HepG2 (cell line): ENCODE measurements around the gene DNAJC21. TPM values are rescaled to one million over a fixed set of nuclear protein-coding genes. Genes with fewer than 3 reads are reported as not detected.

Experiments
- ARID5B ChIP-seq: IDR thresholded peaks from 2 replicates; pipeline ENCODE4 v1.4.0; 2020; ENCODE audit warnings: mild to moderate bottlenecking, missing genetic modification reagents
- ATF4 ChIP-seq, 2 experiments: fragments of 450-650 bp in 1 of 2; sonication (generic) in 1 of 2; formaldehyde crosslinking; IDR thresholded peaks; 2 replicates each; pipeline versions ENCODE4 v1.5.0 to v1.8.0; 2020 to 2022; ENCODE audit warnings: mild to moderate bottlenecking in 1 of 2, missing genetic modification reagents in 1 of 2
- ATF5 ChIP-seq: sonication (generic); formaldehyde crosslinking; IDR thresholded peaks from 2 replicates; pipeline ENCODE4 v1.4.0; 2020; ENCODE audit warnings: mild to moderate bottlenecking, low read depth, missing genetic modification reagents
- GABPB1 ChIP-seq: IDR thresholded peaks from 2 replicates; pipeline ENCODE4 v1.6.1; 2016; ENCODE audit warnings: mild to moderate bottlenecking, missing genetic modification reagents, moderate library complexity, missing compliant biosample characterization
- GATAD2A ChIP-seq: IDR thresholded peaks from 2 replicates; pipeline ENCODE4 v1.6.1; 2016
- JUN ChIP-seq: sonication (generic); formaldehyde crosslinking; IDR thresholded peaks from 2 replicates; pipeline ENCODE4 v1.4.0; 2020; ENCODE audit warnings: mild to moderate bottlenecking, missing genetic modification reagents
- NR0B2 ChIP-seq: sonication (generic); formaldehyde crosslinking; IDR thresholded peaks from 2 replicates; pipeline ENCODE4 v1.4.0; 2020; ENCODE audit warnings: mild to moderate bottlenecking, missing genetic modification reagents
- PCBP1 ChIP-seq: fragments of 200-400 bp; formaldehyde crosslinking; IDR thresholded peaks from 2 replicates; pipeline ENCODE4 v1.6.1; 2017; ENCODE audit warnings: mild to moderate bottlenecking, low read depth, low read length, borderline replicate concordance
- POLR2G ChIP-seq: fragments of 200-400 bp; formaldehyde crosslinking; IDR thresholded peaks from 2 replicates; pipeline ENCODE4 v1.6.1; 2018; ENCODE audit warnings: mild to moderate bottlenecking, low read depth, low read length, moderate library complexity
- TEAD3 ChIP-seq: optimal IDR thresholded peaks from 2 replicates; pipeline ENCODE3; 2016; ENCODE audit warnings: borderline replicate concordance
- ZBTB10 ChIP-seq: sonication (generic); formaldehyde crosslinking; IDR thresholded peaks from 2 replicates; pipeline ENCODE4 v1.4.0; 2020; ENCODE audit warnings: missing genetic modification reagents, borderline replicate concordance
- ZMYM2 ChIP-seq: sonication (generic); formaldehyde crosslinking; IDR thresholded peaks from 2 replicates; pipeline ENCODE4 v1.8.0; 2022; ENCODE audit warnings: mild to moderate bottlenecking, missing genetic modification reagents
- ZNF17 ChIP-seq: sonication (generic); formaldehyde crosslinking; IDR thresholded peaks from 2 replicates; pipeline ENCODE4 v1.5.0; 2020; ENCODE audit warnings: mild to moderate bottlenecking, missing genetic modification reagents
- ZNF354B ChIP-seq: sonication (generic); formaldehyde crosslinking; IDR thresholded peaks from 2 replicates; pipeline ENCODE4 v1.8.0; 2022; ENCODE audit warnings: mild to moderate bottlenecking, missing genetic modification reagents
- ZNF564 ChIP-seq: sonication (generic); formaldehyde crosslinking; IDR thresholded peaks from 2 replicates; pipeline ENCODE4 v1.8.1; 2023; ENCODE audit warnings: mild to moderate bottlenecking, missing genetic modification reagents
- ZNF597 ChIP-seq: sonication (generic); formaldehyde crosslinking; IDR thresholded peaks from 2 replicates; pipeline ENCODE4 v1.5.0; 2020; ENCODE audit warnings: missing genetic modification reagents
- ZNF839 ChIP-seq: sonication (generic); formaldehyde crosslinking; IDR thresholded peaks from 2 replicates; pipeline ENCODE4 v1.4.0; 2020; ENCODE audit warnings: missing genetic modification reagents, mild to moderate bottlenecking, borderline replicate concordance
- polyA plus RNA-seq, 8 experiments: library from polyadenylated mRNA; depleted of rRNA in 3 of 8; stranded (reverse) in 7 of 8; unstranded in 1 of 8; fragments of >200 nt; fragmentation: Illumina TruSeq in 4 of 8; extraction: Trizol in 4 of 8; gene quantifications; 2 replicates each; pipeline versions ENCODE4 v1.2.1 to v1.2.3, GENCODE V29; 2011 to 2016; ENCODE audit warnings: low read depth in 4 of 8, missing spikeins in 1 of 8, mixed read lengths in 1 of 8; ENCODE audit not compliant: insufficient read depth in 1 of 8
- total RNA-seq, 5 experiments: library from RNA; depleted of rRNA; stranded (reverse); fragments of >200 nt; fragmentation: Illumina TruSeq; extraction: Trizol; gene quantifications; 2 replicates each; pipeline ENCODE4 v1.2.3, GENCODE V29; 2016; ENCODE audit warnings: low read depth in 1 of 5
- TF ChIP-seq, protein P1 (sequence below): IDR thresholded peaks from 2 replicates; pipeline ENCODE4 v1.6.1; 2016
- TF ChIP-seq, protein P2 (sequence below): IDR thresholded peaks from 2 replicates; pipeline ENCODE4 v1.6.1; 2016; ENCODE audit warnings: mild to moderate bottlenecking, missing biosample characterization, missing genetic modification reagents

Gene DNAJC21
- total and polyA plus RNA-seq, 2 of the 13 experiments (the other 11 are each of a cell fraction or from before 2014, with no cell fraction given) = 10.9 to 41.6 TPM

DNA sequence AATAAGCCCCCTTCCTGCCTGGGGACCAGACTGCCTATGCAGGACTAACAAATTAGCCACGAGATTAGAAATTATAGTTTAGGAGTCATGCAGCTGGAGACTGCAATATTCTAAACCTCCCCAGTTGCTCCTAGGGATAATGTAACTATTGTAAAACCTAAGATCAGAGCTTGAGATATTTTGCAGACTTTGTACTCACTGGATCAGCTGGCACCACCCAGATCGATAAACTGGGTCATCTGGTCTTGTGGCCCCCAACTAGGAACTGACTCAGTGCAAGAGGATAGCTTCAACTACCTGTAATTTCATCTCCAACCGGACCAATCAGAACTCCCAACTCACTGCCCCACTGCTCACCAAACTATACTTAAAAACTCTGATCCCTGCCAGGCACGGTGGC is 38.2 kb downstream of the DNAJC21 start (continued):
- TF ChIP-seq ARID5B (CRISPR knock-in tag) (peak; percentile 43; the same call in 1 of the 2 replicates), ZBTB10 (no peak), JUN (CRISPR knock-in tag) (no peak), ZNF17 (CRISPR knock-in tag) (no peak), ZNF597 (CRISPR knock-in tag) (no peak), TEAD3 (CRISPR knock-in tag) (no peak), PCBP1 (no peak), GABPB1 (CRISPR knock-in tag) (0 out of 2 replicates have a peak, but pooled peaks have one; percentile 4), ZMYM2 (CRISPR knock-in tag) (0 out of 2 replicates have a peak, but pooled peaks have one; percentile 20), ATF4 (CRISPR knock-in tag; IDR thresholded peaks at IDR 0.05) (no peak), ZNF354B (no peak), ATF5 (CRISPR knock-in tag) (no peak), ZNF564 (no peak), ZNF839 (CRISPR knock-in tag) (no peak), POLR2G (no peak), NR0B2 (no peak), GATAD2A (CRISPR knock-in tag) (peak; percentile 21; the same call in 1 of the 2 replicates)
- TF ChIP-seq, protein P1, sequence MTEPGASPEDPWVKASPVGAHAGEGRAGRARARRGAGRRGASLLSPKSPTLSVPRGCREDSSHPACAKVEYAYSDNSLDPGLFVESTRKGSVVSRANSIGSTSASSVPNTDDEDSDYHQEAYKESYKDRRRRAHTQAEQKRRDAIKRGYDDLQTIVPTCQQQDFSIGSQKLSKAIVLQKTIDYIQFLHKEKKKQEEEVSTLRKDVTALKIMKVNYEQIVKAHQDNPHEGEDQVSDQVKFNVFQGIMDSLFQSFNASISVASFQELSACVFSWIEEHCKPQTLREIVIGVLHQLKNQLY (CRISPR knock-in tag) = no peak
- TF ChIP-seq, protein P2, sequence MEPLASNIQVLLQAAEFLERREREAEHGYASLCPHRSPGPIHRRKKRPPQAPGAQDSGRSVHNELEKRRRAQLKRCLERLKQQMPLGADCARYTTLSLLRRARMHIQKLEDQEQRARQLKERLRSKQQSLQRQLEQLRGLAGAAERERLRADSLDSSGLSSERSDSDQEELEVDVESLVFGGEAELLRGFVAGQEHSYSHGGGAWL (CRISPR knock-in tag) = no peak
